RPMI7951 (cell line): Measurements from ENCODE around the gene AGXT. TPM values are rescaled to one million over a fixed set of nuclear protein-coding genes. Genes with fewer than 3 reads are reported as not detected.

Experiments
- DNase-seq: peaks from one replicate; pipeline ENCODE4 v3.0.0-alpha.2; 2012; ENCODE audit warnings: low read depth
- total RNA-seq: library from RNA; depleted of rRNA; stranded (reverse); fragments of >200 nt; shearing (Covaris generic); gene quantifications from 2 replicates; pipeline ENCODE4 v1.2.3, GENCODE V29; 2014; rRNA removed

Gene AGXT
- 0.10 and 0.24 TPM in 2 replicates for total RNA-seq

- peak; percentile 55 for DNase-seq
Measured at GRCh38 chr2:240868286-240869108, at the start of gene AGXT. Gene AGXT, plus strand, starts transcription at chr2:240868824. Its CDS starts 42 bp downstream, at chr2:240868866.

- DNase-seq, result no peak
Measured at GRCh38 chr2:240819126-240819857, 49.3 kb upstream of the AGXT start.

- DNase-seq, result no peak
Measured at GRCh38 chr2:240819858-240820606, 48.6 kb upstream of the AGXT start, which contains the start of gene KIF1A. Gene KIF1A, minus strand, starts transcription at chr2:240820219. Its CDS starts 22,467 bp downstream, at chr2:240797752.

- no peak for DNase-seq
Measured at GRCh38 chr2:240820607-240821428, 47.8 kb upstream of the AGXT start.

GRCh38 chr2:240821429-240821778 lies 47.2 kb upstream of the AGXT start:
- no peak for DNase-seq

- no peak for DNase-seq
Measured at GRCh38 chr2:240822280-240822847, 46.3 kb upstream of the AGXT start.

GRCh38 chr2:240823449-240824336 lies 44.9 kb upstream of the AGXT start:
- no peak for DNase-seq

- DNase-seq, result no peak
Measured at GRCh38 chr2:240825476-240825875, 43.1 kb upstream of the AGXT start.

- no peak for DNase-seq
Measured at GRCh38 chr2:240831594-240832204, 36.9 kb upstream of the AGXT start.

GRCh38 chr2:240832205-240832727 lies 36.4 kb upstream of the AGXT start:
- DNase-seq, result peak; percentile 93

- no peak for DNase-seq
Measured at GRCh38 chr2:240832921-240833494, 35.6 kb upstream of the AGXT start.

- DNase-seq, result peak; percentile 60
Measured at GRCh38 chr2:240833724-240834285, 34.8 kb upstream of the AGXT start.

- DNase-seq, result no peak
Measured at GRCh38 chr2:240834377-240834975, 34.1 kb upstream of the AGXT start.

GRCh38 chr2:240835528-240835927 lies 33.1 kb upstream of the AGXT start:
- DNase-seq, result no peak

GRCh38 chr2:240836781-240837467 lies 31.7 kb upstream of the AGXT start:
- DNase-seq, result peak; percentile 79

- no peak for DNase-seq
Measured at GRCh38 chr2:240837621-240838020, 31.0 kb upstream of the AGXT start.
